HT1080 (cell line): ENCODE data around the gene MYO3A. TPM values are rescaled to one million over a fixed set of nuclear protein-coding genes. Genes with fewer than 3 reads are reported as not detected.

Experiments used
- DNase-seq: peaks from one replicate; pipeline ENCODE4 v3.0.0-alpha.2; 2015; ENCODE audit warnings: low read depth
- total RNA-seq: library from RNA; depleted of rRNA; stranded (reverse); fragments of >200 nt; shearing (Covaris generic); gene quantifications from 2 replicates; pipeline ENCODE4 v1.2.3, GENCODE V29; 2014

MYO3A gene
- total RNA-seq, 1 experiment from 2014 or later, result not detected

DNA sequence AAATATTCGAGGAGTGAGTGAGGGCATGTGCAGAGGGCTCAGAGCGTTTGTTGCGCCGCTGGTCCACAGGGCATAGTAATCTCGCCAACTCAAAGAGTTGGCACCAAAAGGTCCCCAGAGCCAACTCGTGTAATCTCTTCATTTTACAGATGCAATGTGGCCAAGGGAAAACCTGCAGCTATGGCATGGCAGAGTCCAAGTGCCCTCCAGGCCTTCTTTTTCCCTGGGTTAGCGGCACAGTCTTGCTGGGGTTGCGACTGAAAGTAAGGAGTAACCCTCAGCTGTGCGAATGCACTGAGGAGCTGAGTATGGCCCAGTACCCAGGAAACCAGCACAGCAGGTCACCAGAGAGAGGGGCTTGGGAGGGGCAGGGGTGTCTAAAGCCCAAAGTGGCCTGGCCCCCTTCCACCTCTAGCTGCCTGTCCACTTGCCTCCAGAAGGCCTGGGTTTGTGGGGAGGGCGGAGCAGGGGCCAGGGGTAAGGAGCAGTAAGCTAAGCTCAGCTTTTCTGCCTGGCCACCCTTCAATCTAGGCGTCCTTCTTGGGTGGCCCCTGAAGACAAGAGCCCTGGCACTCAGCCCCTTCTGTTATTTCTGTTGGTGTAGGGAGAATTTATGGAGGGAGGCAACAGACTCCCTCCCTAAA, 279.2 kb downstream of the MYO3A start:
- DNase-seq, result no peak

DNA sequence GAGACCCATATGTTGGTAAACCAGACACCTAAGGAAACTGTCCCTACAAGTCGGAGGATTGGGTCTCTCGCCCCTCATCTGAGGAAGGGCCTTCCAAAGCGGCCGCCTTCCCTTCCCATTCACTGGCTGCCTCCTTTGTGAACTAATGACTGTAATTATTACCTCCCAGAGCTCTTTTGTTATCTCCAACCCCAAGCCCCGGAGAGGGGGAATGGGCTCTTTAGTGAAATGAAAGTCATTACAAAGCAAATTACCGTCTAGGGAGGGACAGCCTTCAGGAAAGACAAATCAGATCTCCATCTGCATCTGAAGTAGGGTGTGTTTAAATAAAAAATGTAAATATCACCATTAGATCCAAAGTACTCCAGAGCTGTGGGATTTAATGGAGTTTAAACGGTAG, 280.0 kb downstream of the MYO3A start:
- DNase-seq, result no peak

GRCh38 chr10:26214551-26215395, 280.7 kb downstream of the MYO3A start:
- no peak for DNase-seq

DNA sequence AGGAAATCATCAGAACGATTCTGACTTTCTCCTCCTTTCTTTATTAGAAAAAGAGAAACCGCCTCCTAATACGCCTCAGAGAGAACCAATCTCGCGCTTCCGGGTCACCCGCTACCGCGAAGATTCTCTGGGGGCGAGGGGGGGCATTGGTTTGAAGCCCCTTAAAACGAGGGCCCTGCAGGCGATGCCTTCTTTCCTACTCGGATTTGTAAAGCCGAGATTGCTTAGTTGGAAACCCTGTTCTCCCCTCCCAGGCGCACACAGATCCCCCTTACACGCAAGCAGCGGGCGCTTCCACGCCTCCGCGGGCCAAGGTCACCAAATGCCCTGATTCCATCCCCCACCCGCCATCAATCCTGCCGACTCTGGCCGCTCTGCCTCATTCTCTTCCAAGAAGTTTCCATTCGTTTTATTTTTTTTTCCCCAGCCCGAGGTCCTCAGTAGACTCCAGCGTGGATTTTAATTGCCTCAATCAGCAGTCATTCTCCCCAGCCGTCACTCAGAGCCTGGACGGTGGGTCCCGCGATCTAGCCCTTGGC, 281.4 kb downstream of the MYO3A start:
- no peak for DNase-seq

DNA sequence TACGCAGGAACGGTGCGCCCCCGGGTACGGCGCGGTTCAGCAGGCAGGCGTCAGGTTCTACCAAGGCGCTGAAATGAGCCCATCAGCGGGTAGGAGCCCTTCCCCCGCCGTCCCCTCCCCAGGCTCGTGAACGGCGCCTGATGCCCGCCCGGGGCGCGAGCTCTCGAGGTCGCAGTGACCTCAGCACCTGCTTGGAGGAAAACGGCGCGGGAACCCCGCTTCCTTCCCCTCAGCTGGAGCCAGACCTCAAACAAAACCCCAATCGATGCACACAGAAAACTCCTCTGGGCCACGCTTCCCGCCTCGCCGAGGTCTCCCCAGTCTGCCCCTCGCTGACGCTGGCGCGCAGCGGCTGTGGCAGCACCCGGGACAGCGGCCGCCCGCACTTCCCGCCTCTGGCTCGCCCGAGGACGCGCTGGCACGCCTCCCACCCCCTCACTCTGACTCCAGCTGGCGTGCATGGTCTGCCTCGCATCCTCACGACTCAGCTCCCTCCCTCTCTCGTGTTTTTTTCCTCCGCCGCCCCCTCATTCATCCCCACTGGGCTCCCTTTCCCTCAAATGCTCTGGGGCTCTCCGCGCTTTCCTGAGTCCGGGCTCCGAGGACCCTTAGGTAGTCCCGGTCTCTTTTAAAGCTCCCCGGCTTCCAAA, 282.0 kb downstream of the MYO3A start:
- no peak for DNase-seq

GRCh38 chr10:26216585-26217395, 282.8 kb downstream of the MYO3A start, which contains the start of gene GAD2:
TSS of gene GAD2 (plus strand) at chr10:26216774. CDS start at chr10:26216810, 36 bp downstream.
- no peak for DNase-seq

GRCh38 chr10:26217396-26218086, 283.5 kb downstream of the MYO3A start:
- DNase-seq, result no peak

DNA sequence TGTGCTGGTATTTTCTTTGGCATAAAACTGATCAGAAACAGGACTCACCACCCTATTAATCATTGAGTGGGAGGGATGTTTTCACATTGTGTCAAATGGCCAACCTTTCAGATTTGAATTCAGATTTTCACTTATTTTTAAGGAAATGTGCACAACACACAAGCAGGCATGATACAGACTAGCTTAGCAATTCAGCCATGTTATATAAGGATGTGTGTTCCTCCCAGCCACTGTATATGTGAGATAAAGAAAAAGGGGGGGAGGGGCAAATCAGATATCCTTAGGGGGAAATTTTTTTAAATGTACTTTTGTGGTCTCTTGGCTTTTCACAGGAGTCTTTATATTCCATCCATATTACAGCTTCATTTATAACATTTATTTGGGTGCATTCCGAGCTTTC, 285.6 kb downstream of the MYO3A start:
- DNase-seq, result no peak

GRCh38 chr10:26220901-26221300, 286.9 kb downstream of the MYO3A start:
- no peak for DNase-seq

DNA sequence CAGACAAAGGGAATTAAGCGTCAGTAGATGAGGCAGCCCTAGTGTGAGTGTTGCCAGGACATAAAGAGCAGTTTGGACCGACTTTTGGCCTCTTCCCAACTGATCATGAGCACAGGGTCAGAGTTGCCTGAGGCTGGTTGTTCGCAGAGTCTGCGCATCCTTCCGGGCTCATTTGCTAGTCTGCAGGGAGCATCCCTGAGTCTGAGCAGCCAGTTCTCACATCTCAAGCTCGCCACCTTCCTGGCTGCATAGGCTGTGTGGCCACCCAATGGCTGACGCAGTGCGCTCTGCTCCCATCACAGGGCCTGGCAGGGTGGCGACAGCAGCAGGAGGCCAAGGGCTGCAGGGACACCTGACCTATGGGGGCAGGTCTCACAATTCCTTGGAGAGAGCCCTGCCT, 287.5 kb downstream of the MYO3A start:
- DNase-seq, result no peak

DNA sequence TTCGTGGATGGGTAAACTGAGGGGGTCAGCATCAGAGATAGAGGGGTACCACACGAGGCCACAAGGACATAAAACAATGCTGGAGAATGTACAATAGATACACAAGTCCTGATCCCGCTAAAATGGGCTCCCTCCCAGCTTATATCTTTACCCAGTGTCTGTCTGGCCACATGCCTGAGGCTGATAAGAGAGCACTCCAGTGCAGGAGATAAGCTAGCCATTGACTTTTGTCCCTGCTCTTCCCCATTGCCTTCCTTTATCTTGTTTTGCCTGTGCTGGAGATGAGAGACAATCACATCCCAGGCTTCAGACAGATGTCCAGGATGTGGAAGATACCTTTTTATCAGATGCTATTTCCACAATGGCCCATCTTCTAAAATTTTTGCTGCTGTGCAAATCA, 288.5 kb downstream of the MYO3A start:
- DNase-seq, result no peak

GRCh38 chr10:26225322-26225721, 291.3 kb downstream of the MYO3A start:
- DNase-seq, result no peak

GRCh38 chr10:26227786-26228185, 293.8 kb downstream of the MYO3A start:
- DNase-seq, result no peak

GRCh38 chr10:26232174-26232573, 298.1 kb downstream of the MYO3A start:
- no peak for DNase-seq

DNA sequence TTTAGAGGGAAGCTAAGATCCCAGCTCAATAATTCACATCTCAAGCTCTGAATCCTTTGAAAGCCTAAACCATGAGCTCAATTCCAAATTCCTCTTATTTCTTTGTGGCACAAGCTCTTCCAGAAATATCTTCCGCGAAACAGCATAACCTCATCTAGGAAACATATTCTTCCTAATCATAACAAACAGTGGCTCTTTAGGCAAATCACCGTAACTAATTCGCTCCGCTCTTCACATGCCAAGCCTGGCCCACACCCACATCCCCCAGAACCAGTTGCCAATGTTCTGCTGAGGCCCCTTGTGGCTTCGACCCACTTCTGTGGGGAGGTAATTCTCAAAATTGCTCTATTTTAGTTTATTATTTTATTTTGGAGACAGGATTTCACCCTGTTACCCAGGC, 301.7 kb downstream of the MYO3A start:
- no peak for DNase-seq

DNA sequence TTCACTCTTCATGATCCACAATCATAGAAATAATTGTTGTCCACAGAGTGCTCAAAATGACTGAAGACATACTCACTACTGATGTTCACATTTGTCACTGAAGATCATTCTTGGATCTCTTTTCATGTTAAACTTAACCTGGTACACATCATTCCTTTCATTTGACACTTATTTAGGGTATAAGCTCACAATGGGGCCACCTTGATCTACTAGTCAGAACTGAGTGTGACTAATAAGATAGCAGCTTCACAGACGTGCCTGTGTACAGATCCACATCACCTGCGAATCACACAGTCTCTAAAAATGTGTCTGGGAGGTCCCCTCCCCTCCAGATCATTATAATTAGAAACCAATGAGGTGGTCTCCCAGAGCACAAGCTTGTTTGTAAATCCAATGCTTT, 304.3 kb downstream of the MYO3A start:
- DNase-seq, result no peak

DNA sequence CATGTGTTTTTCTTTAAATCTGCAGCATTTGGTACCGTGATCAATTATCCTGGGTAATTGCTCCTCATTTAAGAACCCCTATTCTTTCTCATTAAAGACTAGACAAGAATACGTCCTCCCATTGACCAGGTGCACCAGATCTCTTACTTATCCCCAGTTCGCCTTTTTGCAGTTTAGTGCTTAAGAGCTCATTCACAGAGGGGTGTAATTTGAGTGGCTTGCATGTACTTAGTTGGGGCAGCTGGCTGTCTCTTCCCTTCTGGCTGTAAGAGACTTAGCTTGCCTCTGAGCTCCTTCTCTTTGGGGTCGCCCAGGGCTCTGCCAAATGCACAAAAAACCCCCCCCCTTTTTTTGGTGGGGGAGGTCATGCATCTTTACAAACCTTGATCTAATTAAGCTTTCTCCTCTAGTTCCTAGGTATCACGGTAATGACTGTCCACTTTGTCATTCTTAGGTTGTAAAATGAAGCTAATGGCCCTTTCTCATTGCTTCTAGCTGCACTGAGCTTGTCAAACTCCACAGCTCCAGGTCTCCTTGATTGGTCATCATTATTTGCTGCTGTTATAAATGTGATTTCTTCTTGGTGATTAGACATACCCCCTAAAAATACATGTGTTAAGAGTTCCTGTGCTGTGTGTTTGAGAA, 308.8 kb downstream of the MYO3A start:
- DNase-seq, result no peak

GRCh38 chr10:26243351-26243720, 309.3 kb downstream of the MYO3A start:
- DNase-seq, result no peak

DNA sequence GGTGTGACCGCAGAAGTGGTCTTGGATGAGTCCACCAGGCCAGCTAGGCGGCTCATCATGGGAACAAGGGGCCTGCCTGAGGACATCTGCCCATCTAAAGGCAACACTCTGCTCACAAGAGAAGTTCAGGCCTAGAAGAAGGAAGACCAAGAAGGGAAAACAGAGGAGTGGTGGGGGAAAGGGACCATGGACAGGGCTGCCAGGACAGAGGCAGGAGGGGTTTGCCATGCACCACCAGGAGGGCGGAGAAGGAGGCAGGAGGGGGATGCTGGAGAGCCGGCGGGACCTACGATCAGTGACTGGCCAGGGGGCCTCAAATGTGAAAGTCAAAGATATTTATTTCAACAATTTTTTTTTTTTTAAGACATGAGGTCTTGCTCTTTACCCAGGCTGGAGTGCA, 315.7 kb downstream of the MYO3A start:
- no peak for DNase-seq

DNA sequence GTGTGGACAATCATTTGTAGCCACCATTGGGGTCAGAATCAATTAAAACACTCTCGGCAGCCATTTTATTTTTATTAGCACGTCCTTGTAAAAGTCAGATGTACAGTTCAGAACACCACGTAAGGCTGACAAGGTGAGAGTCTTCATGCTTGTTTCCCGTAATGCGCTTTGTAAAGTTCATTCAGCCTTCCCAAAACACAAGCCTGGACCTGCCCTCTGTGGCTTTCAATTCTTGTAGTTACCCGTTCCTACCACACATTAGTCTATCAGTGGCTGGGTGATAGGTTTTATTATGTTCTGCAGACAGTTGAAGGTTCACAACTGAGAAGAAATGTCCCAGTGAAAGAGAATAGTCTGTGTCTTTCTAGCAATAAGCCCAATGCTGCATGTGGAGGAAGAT, 317.9 kb downstream of the MYO3A start:
- no peak for DNase-seq
